SK-N-MC (cell line): ENCODE results near the gene TBL3.

Experiments used
- DNase-seq: peaks from one replicate; pipeline ENCODE4 v3.0.0-alpha.2; 2011; ENCODE audit warnings: low read depth, low spot score
- H3K27ac ChIP-seq: fragments of 200-600 bp; sonication (generic); 2 replicates; pipeline ENCODE4 v1.5.1; 2016; ENCODE audit warnings: mixed run types
- H3K36me3 ChIP-seq: fragments of 200-600 bp; sonication (generic); 2 replicates; pipeline ENCODE4 v1.6.1; 2017; ENCODE audit warnings: antibody characterized with exemption, low read length, mixed read lengths; ENCODE audit not compliant: insufficient read depth
- H3K4me3 ChIP-seq: fragments of 200-600 bp; sonication (generic); 2 replicates; pipeline ENCODE4 v1.5.1; 2016
- H3K9ac ChIP-seq: fragments of 200-600 bp; sonication (generic); 2 replicates; pipeline ENCODE4 v1.8.0; 2017; ENCODE audit warnings: mixed run types, mixed read lengths; ENCODE audit not compliant: insufficient read length
- H3K9me3 ChIP-seq: fragments of 200-600 bp; sonication (generic); 2 replicates; pipeline ENCODE4 v1.6.1; 2017; ENCODE audit warnings: low read depth, mild to moderate bottlenecking, antibody characterized with exemption, low read length, moderate library complexity, mixed read lengths
- EZH2 ChIP-seq: fragments of 200-600 bp; sonication (generic); IDR thresholded peaks from one replicate; pipeline ENCODE4 v1.6.1; 2017; ENCODE audit warnings: antibody characterized with exemption
- FOXP2 ChIP-seq: optimal IDR thresholded peaks from 2 replicates; pipeline ENCODE3; 2011; ENCODE audit warnings: mild to moderate bottlenecking, moderate library complexity; ENCODE audit not compliant: insufficient read depth; ENCODE audit errors: extremely low read length, control extremely low read depth
- POLR2AphosphoS5 ChIP-seq: IDR thresholded peaks from 2 replicates; pipeline ENCODE4 v1.6.1; 2012; ENCODE audit warnings: mild to moderate bottlenecking, low read depth, low read length, borderline replicate concordance

Gene TBL3

DNA sequence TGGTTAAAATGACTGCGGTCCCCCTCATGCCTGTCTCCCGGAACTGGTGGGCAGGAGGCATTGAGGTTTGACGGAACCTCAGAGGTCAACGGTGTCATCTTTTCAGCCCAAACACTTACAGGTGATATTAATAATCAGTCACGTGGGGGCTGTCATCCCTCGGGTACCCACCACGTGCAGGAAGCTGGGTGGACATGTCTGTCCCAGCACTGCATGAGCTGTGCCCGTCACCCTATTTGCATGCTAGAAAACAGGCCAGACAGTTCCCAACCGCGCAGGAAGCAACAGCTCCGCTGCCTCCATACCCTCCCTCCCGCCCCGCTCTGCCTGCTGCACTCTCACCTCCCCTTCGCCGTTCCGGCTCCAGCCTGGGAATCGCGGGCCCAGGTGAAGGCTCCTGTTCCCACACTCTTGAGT is 19.3 kb downstream of the TBL3 start:
- no peaks in the 10 kb centered on the region for H3K9me3 ChIP-seq
- H3K27ac ChIP-seq = no peak overlapping the region
- H3K4me3 ChIP-seq = no peak overlapping the region
- DNase-seq = no peak
- no peaks in the 10 kb centered on the region for H3K36me3 ChIP-seq
- TF ChIP-seq EZH2 (no peak), FOXP2 (no peak), POLR2AphosphoS5 (no peak)
- H3K9ac ChIP-seq = no peak overlapping the region

DNA sequence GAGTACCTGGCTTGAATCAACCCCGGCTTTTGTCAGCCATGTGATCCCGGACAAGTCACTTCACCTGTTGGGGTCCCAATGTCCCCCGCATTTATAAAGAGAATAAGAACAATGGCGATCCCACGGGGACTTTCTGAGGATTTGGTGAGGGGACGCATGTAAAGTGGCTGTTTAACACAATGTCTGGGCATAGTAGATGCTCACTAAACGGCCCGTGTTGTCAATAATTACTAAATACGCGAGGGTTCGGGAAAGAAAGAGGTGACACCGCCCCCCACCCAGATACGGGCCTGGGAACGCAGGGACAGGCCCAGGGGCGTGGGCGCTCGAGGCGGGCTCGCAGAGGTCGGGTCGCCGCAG is 19.7 kb downstream of the TBL3 start:
- DNase-seq = no peak
- TF ChIP-seq POLR2AphosphoS5 (no peak), FOXP2 (no peak), EZH2 (no peak)
- Histone ChIP-seq H3K9me3 (no peaks in the 10 kb centered on the region), H3K27ac (no peak overlapping the region), H3K36me3 (peaks cover under 1% of the 10 kb centered on the region; the same call in 1 of the 2 replicates), H3K4me3 (0 out of 2 replicates have a peak overlapping the region, but pooled peaks have one; percentile 15), H3K9ac (no peak overlapping the region)

DNA sequence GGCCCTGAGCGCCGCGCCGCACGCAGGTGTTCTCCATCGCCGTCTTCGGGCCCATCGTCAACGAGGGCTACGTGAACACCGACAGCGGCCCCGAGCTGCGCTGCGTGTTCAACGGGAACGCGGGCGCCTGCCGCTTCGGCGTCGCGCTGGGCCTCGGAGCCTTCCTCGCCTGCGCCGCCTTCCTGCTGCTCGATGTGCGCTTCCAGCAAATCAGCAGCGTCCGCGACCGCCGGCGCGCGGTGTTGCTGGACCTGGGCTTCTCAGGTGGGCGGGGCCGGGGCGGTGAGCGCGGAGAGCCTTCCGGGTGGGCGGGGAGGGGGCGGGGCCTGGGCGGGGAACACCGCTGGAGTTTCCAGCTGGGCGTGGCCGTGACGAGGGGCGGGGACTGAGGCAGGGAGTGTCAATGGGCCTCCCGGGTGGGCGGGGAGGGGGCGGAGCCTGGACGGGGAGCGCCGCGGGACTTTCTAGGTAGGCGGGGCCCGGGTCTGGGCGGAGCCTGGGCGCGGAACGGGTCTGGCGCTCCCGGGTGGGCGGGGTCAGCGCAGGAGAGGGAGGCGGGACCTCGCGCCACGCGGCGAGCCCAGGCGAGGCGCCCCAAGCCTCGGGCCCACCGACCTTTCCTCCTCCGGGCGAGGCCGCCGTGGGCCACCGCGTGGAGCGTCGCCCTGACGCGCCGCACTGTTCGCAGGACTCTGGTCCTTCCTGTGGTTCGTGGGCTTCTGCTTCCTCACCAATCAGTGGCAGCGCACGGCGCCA is 20.3 kb downstream of the TBL3 start:
- Histone ChIP-seq H3K9ac (no peak overlapping the region), H3K27ac (no peak overlapping the region), H3K4me3 (0 out of 2 replicates have a peak overlapping the region, but pooled peaks have one; percentile 15), H3K9me3 (no peaks in the 10 kb centered on the region), H3K36me3 (peaks cover 6% of the 10 kb centered on the region; the same call in 1 of the 2 replicates)
- TF ChIP-seq FOXP2 (no peak), EZH2 (no peak)
- peak; percentile 39 for DNase-seq

DNA sequence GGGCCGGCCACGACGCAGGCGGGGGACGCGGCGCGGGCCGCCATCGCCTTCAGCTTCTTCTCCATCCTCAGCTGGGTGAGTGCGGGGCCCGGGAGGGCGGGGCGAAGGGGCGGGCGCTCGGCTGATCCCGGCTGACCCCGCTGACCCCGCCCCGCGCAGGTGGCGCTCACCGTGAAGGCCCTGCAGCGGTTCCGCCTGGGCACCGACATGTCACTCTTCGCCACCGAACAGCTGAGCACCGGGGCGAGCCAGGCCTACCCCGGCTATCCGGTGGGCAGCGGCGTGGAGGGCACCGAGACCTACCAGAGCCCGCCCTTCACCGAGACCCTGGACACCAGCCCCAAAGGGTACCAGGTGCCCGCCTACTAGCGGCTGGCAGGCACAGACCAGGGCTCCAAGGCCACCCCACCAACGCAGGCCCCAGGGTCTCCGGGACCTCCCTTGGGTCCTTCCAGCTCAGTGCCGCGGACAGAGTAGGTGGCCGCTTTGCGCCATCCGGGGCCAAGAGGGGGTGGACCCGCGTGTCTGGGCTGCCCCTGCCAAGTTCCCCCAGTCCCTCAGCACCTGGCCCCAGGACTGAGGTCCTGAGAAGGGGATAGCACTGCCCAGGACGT is 21.0 kb downstream of the TBL3 start:
- DNase-seq = no peak
- no peak overlapping the region for H3K27ac ChIP-seq

DNA sequence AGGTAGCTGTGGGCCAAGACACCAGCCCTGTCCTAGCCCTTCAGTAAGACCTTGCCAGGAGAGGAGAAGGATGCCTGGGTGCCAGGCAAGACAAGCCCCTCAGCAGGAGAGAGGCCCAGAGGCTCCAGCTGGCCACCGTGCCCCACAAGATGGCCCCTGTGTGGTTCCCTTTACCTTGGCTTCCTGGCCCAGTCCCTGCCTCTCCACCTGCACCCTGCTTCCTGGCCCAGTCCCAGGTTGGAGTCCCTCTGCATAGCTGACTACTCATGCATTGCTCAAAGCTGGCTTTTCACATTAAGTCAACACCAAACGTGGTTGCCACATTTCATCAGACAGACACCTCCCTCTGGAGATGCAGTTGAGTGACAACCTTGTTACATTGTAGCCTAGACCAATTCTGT is 21.9 kb downstream of the TBL3 start:
- peaks cover 15% of the 10 kb centered on the region; the same call in 1 of the 2 replicates for H3K36me3 ChIP-seq
- H3K4me3 ChIP-seq = no peak overlapping the region
- 0 out of 2 replicates have a peak overlapping the region, but pooled peaks have one; percentile 13 for H3K27ac ChIP-seq

More for the DNA sequence above, 21.0 kb downstream of the TBL3 start:
- Histone ChIP-seq H3K36me3 (peaks cover 8% of the 10 kb centered on the region; the same call in 1 of the 2 replicates), H3K4me3 (no peak overlapping the region), H3K9ac (no peak overlapping the region), H3K9me3 (no peaks in the 10 kb centered on the region)
- TF ChIP-seq EZH2 (no peak), FOXP2 (no peak), POLR2AphosphoS5 (no peak)

DNA sequence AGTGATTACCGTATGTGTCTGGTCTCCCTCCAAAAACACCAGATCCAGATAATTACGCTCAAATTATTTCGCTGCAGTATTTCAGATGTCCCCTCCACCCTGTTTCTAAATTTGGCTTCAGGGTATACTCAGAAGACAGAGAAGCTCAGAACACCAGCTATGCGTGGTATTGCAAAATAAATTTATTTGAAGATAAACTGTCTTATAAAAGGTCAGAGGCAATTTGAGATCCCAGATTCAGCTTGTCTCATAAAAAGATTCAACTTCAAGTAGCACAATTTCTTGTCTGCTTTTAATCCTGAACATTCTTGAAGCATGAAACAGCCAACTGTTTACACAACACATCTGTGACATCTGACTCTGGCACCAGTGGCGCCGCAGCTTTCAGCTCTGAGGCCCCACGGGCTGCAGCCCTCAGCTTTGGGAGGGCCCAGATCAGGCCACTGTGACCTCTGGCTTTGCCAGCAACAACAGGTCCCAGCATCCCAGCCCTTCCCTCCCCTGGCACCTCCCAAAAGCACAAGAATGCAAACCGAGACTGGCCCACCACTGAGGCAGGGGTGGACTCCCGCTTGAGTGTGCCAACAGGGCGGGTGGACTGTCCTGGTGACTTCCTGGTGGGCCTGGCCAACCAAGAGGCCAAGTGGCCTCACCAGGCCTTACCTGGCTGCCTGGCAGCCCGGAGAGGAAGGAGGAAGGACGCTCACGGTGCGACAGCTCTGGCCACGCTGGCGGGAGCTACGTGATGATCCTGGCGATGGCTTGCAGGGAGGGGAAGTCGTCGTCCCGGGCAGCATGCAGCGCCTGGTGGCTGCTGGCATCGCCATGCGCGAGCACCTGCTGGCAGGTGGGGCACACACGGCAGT is 25.9 kb downstream of the TBL3 start:
- Histone ChIP-seq H3K27ac (peak overlapping the region; percentile 51), H3K9ac (no peak overlapping the region), H3K9me3 (no peaks in the 10 kb centered on the region), H3K4me3 (no peak overlapping the region), H3K36me3 (peaks cover 50% of the 10 kb centered on the region; the same call in 1 of the 2 replicates)
- TF ChIP-seq FOXP2 (no peak), EZH2 (no peak), POLR2AphosphoS5 (no peak; the same call in 1 of the 2 replicates)
- no peak for DNase-seq

More for the DNA sequence above, 21.9 kb downstream of the TBL3 start:
- Histone ChIP-seq H3K9me3 (no peaks in the 10 kb centered on the region), H3K9ac (no peak overlapping the region)
- DNase-seq = no peak
- no peak for TF ChIP-seq EZH2
- no peak for TF ChIP-seq POLR2AphosphoS5
- no peak for TF ChIP-seq FOXP2

DNA sequence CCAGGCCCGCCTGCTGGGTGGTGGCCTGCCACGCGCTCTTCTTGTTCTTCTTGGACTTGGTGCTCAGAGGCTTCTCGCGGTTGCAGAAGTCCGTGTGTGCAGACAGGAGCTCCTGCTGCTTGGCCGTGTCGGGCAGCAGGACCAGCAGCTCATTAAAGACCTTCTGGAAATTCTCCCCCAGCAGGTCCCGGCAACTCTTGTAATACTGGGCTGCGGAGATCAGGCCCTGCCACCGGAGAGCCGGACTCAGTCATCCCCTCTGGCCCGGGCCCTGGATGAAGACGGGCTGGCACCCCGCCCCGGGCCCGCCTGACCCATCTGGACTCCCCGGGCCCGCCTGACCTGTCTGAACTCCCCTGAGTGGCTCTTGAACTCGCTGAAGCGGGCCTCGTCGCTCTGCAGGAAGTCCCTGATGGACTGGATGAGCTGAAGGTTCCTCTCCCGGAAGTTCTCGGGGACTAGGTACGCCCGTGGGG is 26.5 kb downstream of the TBL3 start:
- no peaks in the 10 kb centered on the region for H3K9me3 ChIP-seq
- H3K4me3 ChIP-seq = no peak overlapping the region
- TF ChIP-seq FOXP2 (no peak), POLR2AphosphoS5 (no peak), EZH2 (no peak)
- H3K36me3 ChIP-seq = peaks cover 56% of the 10 kb centered on the region; the same call in 1 of the 2 replicates
- H3K27ac ChIP-seq = peak overlapping the region; percentile 31; the same call in 1 of the 2 replicates
- H3K9ac ChIP-seq = no peak overlapping the region
- DNase-seq = no peak
